ENCODE data around the gene ANKRD12.

The ANKRD12 gene

DNA sequence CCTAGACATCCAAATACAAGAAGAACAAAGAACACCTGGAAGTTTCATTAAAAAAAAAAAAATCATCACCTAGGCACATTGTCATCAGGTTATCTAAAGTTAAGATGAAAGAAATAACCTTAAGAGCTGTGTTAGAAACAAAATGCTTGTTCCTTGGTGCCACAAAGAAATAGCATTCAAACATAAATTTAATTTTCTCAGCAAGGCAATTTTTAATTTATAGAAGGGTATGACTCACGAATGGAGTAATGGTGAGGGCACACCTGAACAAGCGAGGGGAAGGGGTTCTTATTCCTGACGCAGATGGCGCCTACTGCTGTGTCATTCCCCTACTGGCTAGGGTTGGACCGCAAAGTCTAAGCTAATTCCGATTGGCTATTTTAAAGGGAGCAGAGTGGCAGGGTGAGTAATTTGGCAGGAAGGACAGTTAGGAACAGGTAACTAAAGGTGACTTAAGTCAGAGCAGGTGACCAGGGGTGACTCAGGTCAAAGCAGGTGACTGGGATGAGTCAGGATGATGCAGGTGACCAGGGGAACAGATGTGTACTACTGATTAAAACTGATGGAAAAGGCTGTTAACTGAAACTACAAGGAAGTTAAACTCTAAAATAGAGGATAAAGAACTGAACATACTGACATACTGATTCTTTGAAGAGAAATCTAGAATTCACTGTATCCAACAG lies 167.9 kb downstream of the ANKRD12 start:
- no peak for DNase-seq

DNA sequence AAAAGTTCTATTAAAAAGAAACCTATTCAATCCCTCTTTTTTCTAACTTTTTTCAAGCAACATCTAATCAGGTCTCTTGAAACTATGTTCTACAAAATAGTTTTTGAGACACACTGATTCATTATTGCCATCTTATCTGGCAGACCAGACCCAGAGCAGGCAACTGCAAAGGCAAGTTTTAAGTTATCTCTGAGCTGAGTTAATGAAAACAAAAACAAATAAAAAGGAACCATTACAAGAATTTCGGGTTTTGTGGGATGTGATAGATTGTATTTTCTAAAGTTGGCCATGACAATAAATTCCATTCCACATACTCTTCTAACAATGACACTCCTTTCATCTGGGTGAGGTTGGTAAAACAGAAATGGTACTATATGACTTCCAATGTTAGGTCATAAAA lies 182.8 kb downstream of the ANKRD12 start:
- no peak for DNase-seq

DNA sequence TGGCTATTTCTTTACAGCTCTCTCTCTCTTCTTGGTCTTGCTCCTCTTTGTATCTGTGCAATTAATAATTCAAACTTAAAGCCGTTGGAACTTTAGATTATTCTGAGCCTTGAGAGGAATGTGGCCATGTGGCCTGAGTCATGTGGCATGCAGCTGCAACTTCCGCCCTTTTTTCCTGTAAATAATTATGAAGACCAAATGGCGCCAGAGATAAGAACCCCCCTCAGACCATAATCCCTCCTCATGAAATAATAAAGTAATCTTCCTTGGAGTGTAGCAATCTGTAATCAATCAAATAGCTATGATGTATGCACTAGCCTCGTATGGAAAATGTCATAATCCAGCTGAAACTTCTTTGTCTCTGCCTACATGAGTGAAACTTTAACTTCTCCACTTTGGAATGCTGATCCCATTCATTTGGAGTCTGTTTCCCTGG lies 184.5 kb downstream of the ANKRD12 start:
- no peak for DNase-seq

DNA sequence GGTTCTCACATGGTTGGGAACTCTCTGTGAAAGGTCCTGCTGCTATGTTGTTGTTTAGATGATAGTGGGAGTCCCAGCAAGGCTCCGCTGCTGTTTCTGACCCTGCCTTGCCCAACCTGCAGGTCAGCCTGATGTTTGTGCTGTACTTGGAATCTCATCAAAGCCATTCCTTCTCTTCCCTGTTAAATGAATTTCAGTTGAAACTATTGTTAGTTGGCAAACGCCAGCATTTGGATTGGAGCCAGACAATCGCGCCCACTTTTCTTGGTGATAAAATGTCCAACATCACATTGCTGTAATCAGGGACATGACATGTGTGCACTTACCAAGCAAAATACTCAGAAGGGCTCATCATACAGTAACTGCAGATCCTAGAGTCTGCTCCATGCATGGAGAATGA lies 185.2 kb downstream of the ANKRD12 start:
- DNase-seq, result no peak

DNA sequence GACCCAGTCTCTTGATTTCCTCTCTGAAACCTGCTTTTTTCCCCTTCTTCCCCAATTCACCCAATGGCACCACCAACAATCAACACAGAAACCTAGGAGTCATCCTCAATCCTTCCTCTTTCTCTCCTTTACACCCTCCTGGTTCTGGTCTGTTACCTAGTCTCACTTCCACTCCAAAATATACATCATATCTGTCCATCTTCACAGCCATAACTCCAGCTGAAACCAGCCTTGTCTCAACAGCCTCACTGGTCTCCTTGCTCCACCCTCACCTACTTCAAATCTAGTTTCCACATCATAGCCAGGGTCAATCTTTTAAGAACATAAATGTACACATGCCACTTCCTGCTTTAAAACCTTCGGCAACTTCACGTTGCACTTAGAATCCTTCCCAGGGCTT lies 186.2 kb downstream of the ANKRD12 start:
- no peak for DNase-seq

DNA sequence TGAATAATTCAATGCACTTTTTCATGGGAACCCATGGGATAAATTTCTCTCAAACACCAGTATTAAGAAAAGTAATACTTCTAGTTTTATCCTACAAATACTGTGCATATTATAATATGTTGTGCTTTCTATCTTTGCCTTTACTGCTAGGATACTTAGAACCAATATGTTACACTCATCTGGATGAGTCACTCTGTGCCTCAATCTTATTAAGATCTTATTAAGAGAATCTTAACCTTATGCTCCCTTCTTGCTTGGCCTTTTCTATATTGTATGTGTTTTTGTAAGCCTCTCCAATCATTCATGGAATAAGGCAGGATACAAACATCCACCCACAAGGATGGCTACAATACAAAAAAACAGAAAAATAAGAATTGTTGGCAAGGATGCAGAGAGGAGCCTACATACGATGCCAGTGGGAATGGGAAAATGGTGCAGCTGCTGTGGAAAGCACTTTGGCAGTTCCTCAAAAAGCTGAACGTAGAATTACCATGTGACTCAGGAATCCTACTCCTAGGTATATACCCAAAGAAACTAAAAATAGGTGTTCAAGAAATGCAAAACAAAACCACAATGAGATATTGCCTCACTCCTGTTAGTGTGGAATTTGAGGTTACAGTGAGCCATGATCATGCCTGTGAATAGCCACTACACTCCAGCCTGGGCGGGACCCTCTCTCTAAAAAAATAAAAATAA lies 187.3 kb downstream of the ANKRD12 start:
- DNase-seq, result no peak

DNA sequence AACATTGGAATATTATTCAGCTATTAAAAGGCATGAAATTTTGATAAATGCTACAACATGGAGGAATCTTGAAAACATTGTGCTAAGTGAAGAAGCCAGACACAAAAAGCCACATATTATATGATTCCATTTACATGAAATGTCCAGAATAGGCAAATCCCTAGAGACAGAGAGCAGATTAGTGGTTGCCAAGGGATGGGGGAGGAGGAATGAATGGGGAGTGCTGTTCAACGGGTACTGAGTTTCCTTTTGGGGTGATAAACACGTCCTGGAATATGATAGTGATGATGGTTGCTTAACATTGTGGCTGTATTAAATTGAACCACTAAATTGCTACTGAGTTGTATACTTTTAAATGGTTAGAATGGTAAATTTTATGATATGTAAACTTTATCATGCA lies 189.1 kb downstream of the ANKRD12 start:
- DNase-seq, result no peak

DNA sequence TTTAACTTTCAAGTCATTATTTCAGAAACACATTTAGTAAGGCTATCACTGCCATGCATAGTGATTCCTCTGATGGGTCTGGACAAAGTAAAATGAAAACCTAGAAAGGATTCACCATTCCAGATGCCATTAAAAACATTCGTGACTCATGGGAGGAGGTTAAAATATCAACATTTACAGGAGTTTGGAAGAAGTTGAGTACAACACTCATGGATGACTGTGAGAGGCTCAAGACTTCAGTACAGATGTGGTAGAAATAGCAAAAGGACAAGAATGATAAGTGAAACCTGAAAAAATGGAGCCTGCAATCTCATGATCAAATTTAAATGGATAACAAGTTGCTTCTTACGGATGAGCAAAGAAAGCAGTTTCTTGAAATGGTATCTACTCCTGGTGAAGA lies 192.2 kb downstream of the ANKRD12 start:
- DNase-seq, result no peak

DNA sequence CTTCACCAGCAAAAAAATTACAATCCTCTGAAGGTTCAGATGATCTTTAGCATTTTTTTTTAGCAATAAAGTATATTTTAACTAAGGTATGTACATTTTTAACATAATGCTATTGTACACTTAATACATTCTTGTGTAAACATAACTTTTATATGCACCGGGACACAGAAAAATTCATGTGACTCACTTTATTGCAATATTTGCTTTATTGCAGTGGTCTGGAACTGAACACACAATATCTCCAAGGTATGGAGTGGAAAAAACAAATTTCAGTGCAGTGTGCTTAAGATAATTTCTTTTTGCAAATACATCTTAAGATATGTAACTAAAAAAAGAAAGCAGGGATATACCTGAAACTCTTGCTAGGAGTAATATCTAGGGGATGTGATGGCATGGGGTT lies 192.9 kb downstream of the ANKRD12 start:
- no peak for DNase-seq

DNA sequence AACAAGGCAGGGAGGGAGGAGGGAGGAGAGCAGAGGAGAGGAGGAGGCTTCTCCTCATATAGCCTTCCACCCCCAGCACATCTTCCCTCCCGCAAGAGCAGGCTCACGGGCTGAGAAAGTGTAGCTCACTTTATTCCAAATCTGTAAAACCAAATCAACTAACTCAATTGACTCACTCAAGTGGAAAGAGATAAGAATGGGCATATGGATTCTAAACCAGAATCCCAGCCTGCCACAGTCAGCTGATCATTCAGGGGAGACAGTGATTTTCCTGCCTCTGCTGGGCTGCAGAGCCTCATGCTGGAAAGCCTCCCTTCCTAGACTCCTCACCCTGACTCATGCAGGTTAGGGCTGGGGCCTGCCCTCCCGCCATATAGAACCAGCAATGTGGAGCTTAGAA lies 193.8 kb downstream of the ANKRD12 start:
- no peak for DNase-seq

DNA sequence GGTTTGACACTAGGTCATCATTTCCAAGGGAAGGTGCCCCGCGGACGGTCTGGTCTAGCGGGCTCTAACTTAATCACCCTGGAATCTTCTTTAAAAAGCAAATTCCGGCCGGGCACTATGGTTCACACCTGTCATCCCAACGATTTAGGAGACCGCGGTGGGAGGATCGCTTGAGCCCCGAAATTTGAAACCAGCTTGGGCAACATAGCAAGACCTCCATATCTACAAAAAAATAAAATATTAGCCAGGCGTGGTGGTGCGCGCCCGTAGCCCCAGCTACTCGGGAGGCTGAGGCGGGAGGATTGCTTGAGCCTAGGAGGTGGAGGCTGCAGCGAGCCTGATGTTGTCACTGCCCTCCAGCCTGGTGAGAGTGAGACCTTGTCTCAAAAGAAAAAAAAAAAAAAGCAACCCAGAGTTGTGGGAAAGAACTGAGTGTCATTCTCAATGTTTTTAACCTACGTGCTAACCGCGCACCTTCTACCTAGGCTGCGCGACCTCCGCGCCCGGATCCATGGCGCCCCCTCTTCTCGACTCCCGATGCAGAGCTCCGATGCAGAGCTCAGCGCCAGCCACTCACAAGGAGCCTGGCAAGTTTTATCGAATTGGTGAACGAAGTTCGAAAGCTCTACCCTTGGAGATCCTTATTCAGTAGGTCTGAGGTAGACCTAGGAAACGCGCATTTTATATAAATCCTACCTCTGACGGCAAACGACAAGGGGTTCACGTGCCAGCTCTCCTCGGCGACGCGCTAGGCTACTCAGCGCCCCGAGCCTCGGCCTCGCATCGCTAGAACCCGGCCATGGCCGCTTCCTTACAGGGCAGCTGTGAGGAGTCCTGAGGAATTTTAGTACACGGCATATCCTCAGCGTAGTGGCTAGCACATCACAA lies 197.1 kb downstream of the ANKRD12 start:
- no peak for DNase-seq

DNA sequence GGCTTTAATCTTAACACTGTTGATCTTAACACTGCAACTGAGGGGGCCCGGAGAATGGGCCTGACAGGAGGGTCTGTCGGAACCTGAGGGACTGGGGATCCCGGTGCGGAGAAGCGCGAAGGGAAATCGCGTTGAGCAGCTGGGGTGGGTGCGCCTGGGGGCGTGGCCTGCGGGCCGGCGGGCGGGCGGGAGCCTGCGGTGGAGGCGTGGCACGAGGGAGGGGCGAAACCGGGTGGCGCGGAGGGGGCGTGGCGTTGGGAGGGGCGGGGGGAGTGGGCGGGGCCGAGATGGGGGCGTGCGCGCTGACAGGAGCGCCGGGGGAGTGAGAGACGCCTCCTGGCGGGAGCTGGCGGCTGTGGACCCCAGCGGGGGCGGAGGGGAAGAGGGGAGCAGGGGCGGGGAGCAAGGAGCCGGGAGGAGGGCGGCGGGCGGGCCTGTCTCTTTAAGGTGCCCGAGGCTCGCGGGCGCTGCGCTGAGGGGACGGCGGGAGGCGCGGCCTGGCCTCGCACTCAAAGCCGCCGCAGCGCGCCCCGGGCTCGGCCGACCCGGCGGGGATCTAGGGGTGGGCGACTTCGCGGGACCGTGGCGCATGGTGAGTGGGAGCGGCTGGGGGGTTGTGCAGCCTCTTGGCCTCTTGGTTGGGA lies 197.9 kb downstream of the ANKRD12 start, which contains the start of gene TWSG1:
Gene TWSG1 (plus strand): TSS at position 445 of the 644 bp plus-strand sequence. CDS start 2,457 bp downstream, outside the sequence.
- DNase-seq, result peak; percentile 3

DNA sequence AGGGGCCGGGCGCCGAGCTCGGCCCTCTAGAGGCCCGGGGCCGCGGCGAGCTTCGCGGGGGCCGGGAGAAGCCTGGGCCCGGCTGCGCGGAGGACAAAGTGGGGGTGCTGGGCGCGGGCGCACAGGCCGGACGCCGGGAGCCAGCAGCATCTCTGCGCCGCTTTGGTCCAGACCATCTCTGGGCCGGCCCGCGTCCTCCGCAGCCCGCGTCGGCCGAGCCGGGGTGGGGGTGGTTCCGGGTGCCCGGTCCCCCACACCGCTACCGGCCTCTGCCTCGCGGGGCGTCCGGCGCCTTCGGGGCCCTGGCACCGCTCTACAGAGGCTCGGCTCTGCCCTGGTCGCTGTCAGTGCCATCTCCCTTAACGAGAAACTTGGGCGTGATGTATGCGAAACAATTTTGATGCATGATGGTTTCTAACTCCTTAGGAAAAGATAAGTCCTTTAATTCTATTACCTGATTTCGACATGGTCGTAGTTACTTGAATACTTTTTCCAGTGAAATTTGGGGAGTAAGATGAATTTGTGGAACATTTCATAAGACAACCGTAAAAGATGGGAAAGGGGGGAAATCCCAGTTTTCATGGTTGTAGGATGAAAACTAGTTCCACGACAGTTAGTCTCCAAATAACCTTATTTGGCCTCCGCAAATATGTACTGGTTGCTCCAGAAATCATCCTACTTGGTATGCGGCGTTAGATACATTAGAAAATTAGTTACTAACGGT lies 198.6 kb downstream of the ANKRD12 start:
- DNase-seq, result no peak

Measured in NCI-H2029 treated with DMSO at 0.1 percent for 48 hours (cell line).